Erythroblast (primary cell): ENCODE measurements around the gene HSD11B1.

Experiments used
- GATA1 ChIP-seq: IDR thresholded peaks from 2 replicates; pipeline ENCODE4 v1.6.1; 2011; ENCODE audit warnings: low read depth, mild to moderate bottlenecking, control low read depth, low read length, moderate library complexity
- POLR2A ChIP-seq: IDR thresholded peaks from 2 replicates; pipeline ENCODE4 v1.6.1; 2011; ENCODE audit warnings: mild to moderate bottlenecking, low read length

DNA sequence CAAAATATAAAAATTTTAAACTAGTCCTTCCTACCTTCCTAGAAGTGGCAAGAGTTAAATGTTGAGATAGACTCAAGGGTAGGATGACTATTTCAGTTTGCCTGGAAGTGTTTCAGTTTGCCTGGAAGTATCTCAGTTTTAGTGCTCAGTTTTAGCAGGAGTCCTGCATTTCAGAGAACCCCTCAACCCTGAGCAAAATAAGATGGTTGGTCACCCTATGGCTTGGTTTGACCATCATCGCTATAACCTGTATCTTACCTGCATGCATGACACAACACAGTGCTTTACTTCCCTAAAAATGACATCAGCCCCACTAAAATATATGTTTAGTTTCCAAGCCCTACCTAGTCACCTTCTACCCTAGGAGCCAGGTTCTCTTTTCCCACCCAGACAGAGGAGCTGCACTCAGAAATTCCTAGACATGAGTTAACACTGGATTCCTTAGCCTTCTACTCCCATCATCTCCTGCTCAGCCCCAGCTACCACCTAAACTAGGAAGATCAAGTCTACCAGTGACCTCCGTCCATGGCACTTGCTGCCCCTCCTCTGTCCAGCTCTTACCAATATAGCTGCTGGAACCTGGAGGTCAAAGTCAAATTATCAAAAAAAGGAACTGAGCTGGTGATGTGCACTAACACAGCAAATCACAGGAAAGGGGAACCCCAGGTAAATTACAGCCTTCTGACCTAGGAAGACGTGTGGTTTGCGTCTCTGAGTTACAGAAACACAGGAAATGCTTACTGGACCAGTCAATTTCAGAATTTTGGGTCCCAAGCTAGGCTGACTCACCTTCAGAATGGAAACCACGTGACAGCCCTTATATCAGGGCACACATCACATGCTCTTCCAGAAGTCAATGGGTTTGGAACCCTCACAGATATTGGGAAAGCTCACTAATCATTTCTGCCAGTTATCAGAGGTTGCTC lies 31.7 kb upstream of the HSD11B1 start:
- no peak for TF ChIP-seq GATA1
- no peak for TF ChIP-seq POLR2A
